Progenitor cell of endocrine pancreas (in vitro differentiated cells): ENCODE results near the gene PPDPF. TPM values are rescaled to one million over a fixed set of nuclear protein-coding genes. Genes with fewer than 3 reads are reported as not detected.

Experiments used
- DNase-seq: peaks from one replicate; pipeline ENCODE4 v3.0.0; 2021; ENCODE audit warnings: low spot score; ENCODE audit not compliant: unreplicated experiment
- H3K27ac Mint-ChIP-seq: 2 replicates; pipeline ENCODE4 v1.8.0; 2021; ENCODE audit warnings: mild to moderate bottlenecking, moderate library complexity, mixed read lengths
- H3K27me3 Mint-ChIP-seq: 2 replicates; pipeline ENCODE4 v1.8.0; 2021; ENCODE audit warnings: mixed read lengths
- H3K36me3 Mint-ChIP-seq: 2 replicates; pipeline ENCODE4 v1.8.0; 2022; ENCODE audit warnings: mixed read lengths; ENCODE audit not compliant: insufficient read depth
- H3K4me1 Mint-ChIP-seq: 2 replicates; pipeline ENCODE4 v1.8.0; 2021; ENCODE audit warnings: low read depth, mixed read lengths
- H3K4me3 Mint-ChIP-seq: 2 replicates; pipeline ENCODE4 v1.8.0; 2021; ENCODE audit warnings: low read depth, mild to moderate bottlenecking, moderate library complexity, mixed read lengths
- H3K9me3 Mint-ChIP-seq: 2 replicates; pipeline ENCODE4 v1.8.0; 2021; ENCODE audit warnings: low read depth, mixed read lengths
- CTCF ChIP-seq: fragments of 200-600 bp; sonication (generic); IDR thresholded peaks from one replicate; pipeline ENCODE4 v1.5.0; 2021; ENCODE audit warnings: antibody characterized with exemption, mild to moderate bottlenecking; ENCODE audit not compliant: unreplicated experiment
- long read RNA-seq: library from polyadenylated mRNA; unstranded; transcript quantifications from one replicate; pipeline ENCODE4 v2.0.0, GENCODE V29; 2020
- total RNA-seq: library from RNA; stranded (reverse); gene quantifications from 2 replicates; pipeline ENCODE4 v1.2.1, GENCODE V29; 2021

Gene PPDPF
- total RNA-seq, result 340 and 374 TPM in 2 replicates
- long read RNA-seq, partial matches to known transcripts, result 0 of 1 reads
- long read RNA-seq, other reads (novel, unspliced or antisense), result 1 of 1 reads

GRCh38 chr20:63520504-63520933 lies at the start of gene PPDPF:
TSS of gene PPDPF (plus strand) at chr20:63520765. CDS start at chr20:63521309, 544 bp downstream.
- DNase-seq, result peak; percentile 83
- Mint-ChIP-seq H3K9me3 (no peaks in the 10 kb centered on the region), H3K36me3 (peaks cover 15% of the 10 kb centered on the region), H3K4me3 (peak within 1 kb of the TSS; percentile 92), H3K27ac (peak within 1 kb of the TSS; percentile 95), H3K4me1 (peaks cover 12% of the 10 kb centered on the region), H3K27me3 (peaks cover 11% of the 10 kb centered on the region)
- TF ChIP-seq CTCF, result no peak

GRCh38 chr20:63471002-63471716 lies 49.4 kb upstream of the PPDPF start:
- Mint-ChIP-seq H3K4me1 (no peaks in the 10 kb centered on the region), H3K36me3 (no peaks in the 10 kb centered on the region), H3K9me3 (no peaks in the 10 kb centered on the region), H3K4me3 (peak overlapping the region; percentile 58), H3K27me3 (peaks cover 40% of the 10 kb centered on the region), H3K27ac (no peak overlapping the region)
- no peak for DNase-seq
- no peak for TF ChIP-seq CTCF

GRCh38 chr20:63471717-63471980 lies 48.9 kb upstream of the PPDPF start:
- no peak overlapping the region for H3K4me3 Mint-ChIP-seq
- no peak for TF ChIP-seq CTCF
- no peaks in the 10 kb centered on the region for H3K36me3 Mint-ChIP-seq
- H3K4me1 Mint-ChIP-seq, result no peaks in the 10 kb centered on the region
- peaks cover 40% of the 10 kb centered on the region for H3K27me3 Mint-ChIP-seq
- no peak overlapping the region for H3K27ac Mint-ChIP-seq
- H3K9me3 Mint-ChIP-seq, result no peaks in the 10 kb centered on the region
- DNase-seq, result no peak

GRCh38 chr20:63471981-63472831 lies 48.4 kb upstream of the PPDPF start, which contains the start of gene KCNQ2:
TSS of gene KCNQ2 (minus strand) at chr20:63472655. CDS start at chr20:63472463, 192 bp downstream.
- H3K4me3 Mint-ChIP-seq, result peak within 1 kb of the TSS; percentile 16
- no peak within 1 kb of the TSS for H3K27ac Mint-ChIP-seq
- no peaks in the 10 kb centered on the region for H3K9me3 Mint-ChIP-seq
- no peak for TF ChIP-seq CTCF
- no peaks in the 10 kb centered on the region for H3K4me1 Mint-ChIP-seq
- H3K27me3 Mint-ChIP-seq, result peaks cover 43% of the 10 kb centered on the region
- DNase-seq, result no peak
- H3K36me3 Mint-ChIP-seq, result no peaks in the 10 kb centered on the region

GRCh38 chr20:63472862-63473390 lies 47.6 kb upstream of the PPDPF start:
- Mint-ChIP-seq H3K36me3 (no peaks in the 10 kb centered on the region), H3K27me3 (peaks cover 45% of the 10 kb centered on the region), H3K27ac (no peak overlapping the region), H3K4me3 (no peak overlapping the region), H3K4me1 (no peaks in the 10 kb centered on the region), H3K9me3 (no peaks in the 10 kb centered on the region)
- DNase-seq, result no peak
- no peak for TF ChIP-seq CTCF
